GM23338 (cell line): Measurements from ENCODE around the gene SLCO3A1. TPM values are rescaled to one million over a fixed set of nuclear protein-coding genes. Genes with fewer than 3 reads are reported as not detected.

Experiments
- ATAC-seq: fragments of 200-7000 bp; cut with Tn5 transposase; 3 replicates; pipeline ENCODE4 v1.9.1; 2020
- DNase-seq: peaks from one replicate; pipeline ENCODE4 v3.0.0-alpha.2; 2015; ENCODE audit warnings: low spot score
- H2AFZ ChIP-seq: fragments of 200-600 bp; sonication (generic); 2 replicates; pipeline ENCODE4 v1.8.0; 2016; ENCODE audit warnings: antibody characterized with exemption, mild to moderate bottlenecking, moderate library complexity
- H3F3A ChIP-seq: fragments of 200-600 bp; sonication (generic); replicated peaks from 2 replicates; pipeline ENCODE4 v1.8.0; 2017; ENCODE audit warnings: antibody characterized with exemption, mixed run types, low read depth
- H3K27ac ChIP-seq: fragments of 200-600 bp; sonication (generic); 2 replicates; pipeline ENCODE4 v1.6.1; 2016; ENCODE audit warnings: low read depth
- H3K27me3 ChIP-seq: fragments of 200-600 bp; sonication (generic); 2 replicates; pipeline ENCODE4 v1.8.0; 2016; ENCODE audit warnings: mild to moderate bottlenecking, mixed run types, moderate library complexity; ENCODE audit not compliant: insufficient read depth
- H3K36me3 ChIP-seq: fragments of 200-600 bp; sonication (generic); 2 replicates; pipeline ENCODE4 v1.8.0; 2016; ENCODE audit warnings: mild to moderate bottlenecking; ENCODE audit not compliant: insufficient read depth
- H3K4me1 ChIP-seq: fragments of 200-600 bp; sonication (generic); 2 replicates; pipeline ENCODE4 v1.8.0; 2016; ENCODE audit warnings: mild to moderate bottlenecking, moderate library complexity; ENCODE audit not compliant: insufficient read depth
- H3K4me2 ChIP-seq: fragments of 200-600 bp; sonication (generic); 2 replicates; pipeline ENCODE4 v1.7.1; 2017; ENCODE audit warnings: mixed run types
- H3K4me3 ChIP-seq: fragments of 200-600 bp; sonication (generic); 2 replicates; pipeline ENCODE4 v1.6.1; 2016; ENCODE audit warnings: mixed run types
- H3K79me2 ChIP-seq: fragments of 200-600 bp; sonication (generic); replicated peaks from 2 replicates; pipeline ENCODE4 v1.8.0; 2017; ENCODE audit warnings: mild to moderate bottlenecking; ENCODE audit not compliant: insufficient read depth
- H3K9me2 ChIP-seq: fragments of 200-600 bp; sonication (generic); 2 replicates; pipeline ENCODE4 v1.8.0; 2017; ENCODE audit not compliant: insufficient read depth
- H4K20me1 ChIP-seq: fragments of 200-600 bp; sonication (generic); replicated peaks from 2 replicates; pipeline ENCODE4 v1.8.0; 2017; ENCODE audit warnings: mild to moderate bottlenecking; ENCODE audit not compliant: insufficient read depth
- H3K27ac Mint-ChIP-seq: 2 replicates; pipeline ENCODE4 v1.8.0; 2020; ENCODE audit warnings: inconsistent platforms, mild to moderate bottlenecking, moderate library complexity, mixed read lengths
- H3K27me3 Mint-ChIP-seq: 3 replicates; pipeline ENCODE4 v1.8.0; 2022; ENCODE audit warnings: low read depth, mild to moderate bottlenecking, moderate library complexity, mixed read lengths, inconsistent platforms; ENCODE audit not compliant: insufficient read depth, poor library complexity
- H3K36me3 Mint-ChIP-seq: 3 replicates; pipeline ENCODE4 v1.8.0; 2021; ENCODE audit warnings: low read depth, mild to moderate bottlenecking, inconsistent platforms, moderate library complexity, mixed read lengths
- H3K4me1 Mint-ChIP-seq: 3 replicates; pipeline ENCODE4 v1.8.0; 2020; ENCODE audit warnings: mild to moderate bottlenecking, inconsistent platforms, mixed read lengths
- H3K4me3 Mint-ChIP-seq: 3 replicates; pipeline ENCODE4 v1.8.0; 2021; ENCODE audit warnings: moderate library complexity, mild to moderate bottlenecking, inconsistent platforms, mixed read lengths
- H3K9me3 Mint-ChIP-seq: 3 replicates; pipeline ENCODE4 v1.8.0; 2020; ENCODE audit warnings: moderate library complexity, mild to moderate bottlenecking, inconsistent platforms, mixed read lengths
- CREB1 ChIP-seq: fragments of 250-450 bp; sonication (Bioruptor Pico); IDR thresholded peaks from 2 replicates; pipeline ENCODE4 v1.5.0; 2020; ENCODE audit warnings: low read depth, mild to moderate bottlenecking, moderate library complexity
- CTCF ChIP-seq, 2 experiments: fragments of 200-600 bp in 1 of 2; sonication (generic) in 1 of 2; conservative IDR thresholded peaks; 2 replicates each; pipeline versions ENCODE4 v1.5.1 to v1.6.1; 2016 to 2017; ENCODE audit warnings: antibody characterized with exemption in 2 of 2, low read depth in 2 of 2, mild to moderate bottlenecking in 2 of 2, moderate library complexity in 1 of 2
- ETS1 ChIP-seq: IDR thresholded peaks from 2 replicates; pipeline ENCODE4 v1.6.1; 2016; ENCODE audit warnings: antibody characterized with exemption
- EZH2 ChIP-seq: fragments of 200-600 bp; sonication (generic); IDR thresholded peaks from one replicate; pipeline ENCODE4 v1.8.0; 2017; ENCODE audit warnings: antibody characterized with exemption, mild to moderate bottlenecking, low read depth; ENCODE audit not compliant: unreplicated experiment
- EZH2phosphoT487 ChIP-seq: fragments of 200-600 bp; sonication (generic); IDR thresholded peaks from one replicate; pipeline ENCODE4 v1.8.1; 2018; ENCODE audit warnings: antibody characterized with exemption; ENCODE audit not compliant: unreplicated experiment
- JUNB ChIP-seq: IDR thresholded peaks from one replicate; pipeline ENCODE4 v1.6.1; 2016; ENCODE audit warnings: antibody characterized with exemption; ENCODE audit not compliant: unreplicated experiment
- NANOG ChIP-seq: IDR thresholded peaks from 2 replicates; pipeline ENCODE4 v1.6.1; 2016; ENCODE audit warnings: antibody characterized with exemption, borderline replicate concordance
- POLR2AphosphoS5 ChIP-seq: IDR thresholded peaks from 2 replicates; pipeline ENCODE4 v1.6.1; 2016; ENCODE audit warnings: antibody characterized with exemption, low read depth
- REST ChIP-seq: IDR thresholded peaks from one replicate; pipeline ENCODE4 v1.6.1; 2018; ENCODE audit warnings: antibody characterized with exemption; ENCODE audit not compliant: unreplicated experiment
- STAT1 ChIP-seq: IDR thresholded peaks from one replicate; pipeline ENCODE4 v1.6.1; 2016; ENCODE audit warnings: antibody characterized with exemption; ENCODE audit not compliant: unreplicated experiment
- ZNF114 ChIP-seq: fragments of 250-450 bp; sonication (Bioruptor Pico); IDR thresholded peaks from 2 replicates; pipeline ENCODE4 v1.5.0; 2020; ENCODE audit warnings: mild to moderate bottlenecking, moderate library complexity
- ZNF331 ChIP-seq: fragments of 250-450 bp; sonication (Bioruptor Pico); IDR thresholded peaks from 2 replicates; pipeline ENCODE4 v1.5.0; 2020; ENCODE audit warnings: low read depth, mild to moderate bottlenecking, moderate library complexity
- ZNF462 ChIP-seq: fragments of 250-450 bp; sonication (Bioruptor Pico); IDR thresholded peaks from 2 replicates; pipeline ENCODE4 v1.5.0; 2020; ENCODE audit warnings: mild to moderate bottlenecking, moderate library complexity
- polyA plus RNA-seq: library from polyadenylated mRNA; unstranded; fragments of >200 nt; fragmentation: Nextera tagmentation; extraction: Ambion mirVana; gene quantifications from 2 replicates; pipeline ENCODE4 v1.2.1, GENCODE V29; 2016
- total RNA-seq: library from RNA; depleted of rRNA; stranded (reverse); fragments of >200 nt; shearing (Covaris generic); gene quantifications from 2 replicates; pipeline ENCODE4 v1.2.3, GENCODE V29; 2014

SLCO3A1 gene
- total and polyA plus RNA-seq, 2 experiments from 2014 or later = 7.3 to 9.4 TPM

- Histone ChIP-seq H2AFZ (no peak overlapping the region), H3K27me3 (no peaks in the 10 kb centered on the region), H4K20me1 (no peaks in the 10 kb centered on the region), H3K4me2 (no peak overlapping the region), H3K4me1 (peaks cover 8% of the 10 kb centered on the region), H3K9me2 (no peaks in the 10 kb centered on the region), H3K27ac (no peak overlapping the region), H3K4me3 (no peak overlapping the region), H3F3A (no peaks in the 10 kb centered on the region), H3K79me2 (peaks cover 7% of the 10 kb centered on the region; the same call in 1 of the 2 replicates), H3K36me3 (no peaks in the 10 kb centered on the region)
- Mint-ChIP-seq H3K36me3 (no peaks in the 10 kb centered on the region; the same call in 2 of the 3 replicates), H3K9me3 (no peaks in the 10 kb centered on the region), H3K4me3 (no peak overlapping the region), H3K4me1 (peaks cover 8% of the 10 kb centered on the region), H3K27me3 (peaks cover 4% of the 10 kb centered on the region), H3K27ac (no peak overlapping the region)
- TF ChIP-seq ZNF331 (CRISPR knock-in tag) (no peak), JUNB (no peak), EZH2phosphoT487 (no peak), REST (no peak), CTCF (conservative IDR thresholded peaks at IDR 0.05; ENCODE audit: low read depth in 2 of 2) (no peak), EZH2 (no peak), CREB1 (CRISPR knock-in tag) (no peak), ZNF462 (CRISPR knock-in tag) (no peak), POLR2AphosphoS5 (no peak), ZNF114 (CRISPR knock-in tag) (no peak), NANOG (no peak), STAT1 (no peak), ETS1 (no peak)
- ATAC-seq = no peak
- no peak for DNase-seq
Observed at GRCh38 chr15:92029767-92030166, 176.3 kb downstream of the SLCO3A1 start.
